Large intestine (tissue), 3 donors: ENCODE results near the gene EEF1A2. TPM values are rescaled to one million over a fixed set of nuclear protein-coding genes. Genes with fewer than 3 reads are reported as not detected.

Source experiments
- DNase-seq, 2 donors: peaks; one replicate each; pipeline versions ENCODE4 v3.0.0 to v3.0.0-alpha.2; 2013
- H3K27ac ChIP-seq: one replicate; pipeline ENCODE4 v1.5.1; 2013; ENCODE audit warnings: low read length
- H3K27me3 ChIP-seq: 2 replicates; pipeline ENCODE4 v1.6.1; 2013; ENCODE audit warnings: low read length; ENCODE audit not compliant: control insufficient read depth, insufficient read depth
- H3K36me3 ChIP-seq: 2 replicates; pipeline ENCODE4 v1.6.1; 2013; ENCODE audit warnings: low read length; ENCODE audit not compliant: control insufficient read depth, insufficient read depth
- H3K4me1 ChIP-seq: one replicate; pipeline ENCODE4 v1.6.1; 2013; ENCODE audit warnings: low read length; ENCODE audit not compliant: control insufficient read depth, insufficient read depth
- H3K4me3 ChIP-seq: one replicate; pipeline ENCODE4 v1.5.1; 2013; ENCODE audit warnings: low read length
- H3K9me3 ChIP-seq: one replicate; pipeline ENCODE4 v1.6.1; 2013; ENCODE audit warnings: mild to moderate bottlenecking, low read depth, low read length, moderate library complexity; ENCODE audit not compliant: control insufficient read depth
- WGBS: methylation state at CpG from one replicate; pipeline ENCODE4 v1.1.5; 2013; ENCODE audit warnings: low lambda C conversion rate; ENCODE audit not compliant: insufficient coverage; 5-methylcytosine and 5-hydroxymethylcytosine counted together
- polyA plus RNA-seq: library from polyadenylated mRNA; unstranded; fragments of 120-200 nt; gene quantifications from one replicate; pipeline ENCODE4 v1.2.1, GENCODE V29; 2013

Gene EEF1A2
- polyA plus RNA-seq, 1 donor = 29.7 TPM

GRCh38 chr20:63500151-63500901 lies 1.4 kb upstream of the EEF1A2 start:
- peaks cover 21% of the 10 kb centered on the region for H3K9me3 ChIP-seq
- WGBS = no CpG with 5 or more reads among the region's 24 CpGs
- H3K36me3 ChIP-seq = no peaks in the 10 kb centered on the region
- no peak for DNase-seq
- H3K27me3 ChIP-seq = peaks cover 89% of the 10 kb centered on the region
- no peaks in the 10 kb centered on the region for H3K4me1 ChIP-seq
- no peak overlapping the region for H3K4me3 ChIP-seq
- no peak overlapping the region for H3K27ac ChIP-seq

GRCh38 chr20:63499338-63499969 lies 571 bp upstream of the EEF1A2 start:
- peaks cover 18% of the 10 kb centered on the region for H3K9me3 ChIP-seq
- H3K27ac ChIP-seq = peak overlapping the region; percentile 17
- H3K36me3 ChIP-seq = no peaks in the 10 kb centered on the region
- no peak for DNase-seq
- no CpG with 5 or more reads among the region's 48 CpGs for WGBS
- H3K4me3 ChIP-seq = peak overlapping the region; percentile 10
- no peaks in the 10 kb centered on the region for H3K4me1 ChIP-seq
- H3K27me3 ChIP-seq = peaks cover 80% of the 10 kb centered on the region

- no CpG with 5 or more reads among the region's 60 CpGs for WGBS
- H3K9me3 ChIP-seq = peaks cover 21% of the 10 kb centered on the region
- no peak for DNase-seq
- peak overlapping the region; percentile 13 for H3K4me3 ChIP-seq
- H3K27ac ChIP-seq = no peak overlapping the region
- no peaks in the 10 kb centered on the region for H3K4me1 ChIP-seq
- peaks cover 68% of the 10 kb centered on the region for H3K27me3 ChIP-seq
- H3K36me3 ChIP-seq = no peaks in the 10 kb centered on the region
Observed at GRCh38 chr20:63497946-63498935, 642 bp downstream of the EEF1A2 start.

- H3K27ac ChIP-seq = no peak overlapping the region
- DNase-seq = no peak
- peaks cover 59% of the 10 kb centered on the region for H3K27me3 ChIP-seq
- H3K4me1 ChIP-seq = no peaks in the 10 kb centered on the region
- H3K4me3 ChIP-seq = no peak overlapping the region
- H3K36me3 ChIP-seq = no peaks in the 10 kb centered on the region
- WGBS = no CpG with 5 or more reads among the region's 20 CpGs
- H3K9me3 ChIP-seq = peaks cover 20% of the 10 kb centered on the region
Observed at GRCh38 chr20:63497138-63497945, 1.5 kb downstream of the EEF1A2 start.

- H3K4me3 ChIP-seq = no peak overlapping the region
Observed at GRCh38 chr20:63496596-63497120, 2.2 kb downstream of the EEF1A2 start.

GRCh38 chr20:63495741-63496595 lies 2.9 kb downstream of the EEF1A2 start:
- peak in 1 of 2 donors; percentile 39 for DNase-seq

More at GRCh38 chr20:63496596-63497120, 2.2 kb downstream of the EEF1A2 start:
- Histone ChIP-seq H3K4me1 (no peaks in the 10 kb centered on the region), H3K27ac (no peak overlapping the region), H3K9me3 (peaks cover 17% of the 10 kb centered on the region), H3K27me3 (peaks cover 54% of the 10 kb centered on the region), H3K36me3 (no peaks in the 10 kb centered on the region)
- DNase-seq = no peak
- WGBS = no CpG with 5 or more reads among the region's 16 CpGs

GRCh38 chr20:63495167-63495720 lies 3.6 kb downstream of the EEF1A2 start:
- Histone ChIP-seq H3K27ac (no peak overlapping the region), H3K9me3 (peaks cover 17% of the 10 kb centered on the region), H3K4me3 (no peak overlapping the region), H3K36me3 (no peaks in the 10 kb centered on the region), H3K4me1 (no peaks in the 10 kb centered on the region), H3K27me3 (peaks cover 47% of the 10 kb centered on the region)
- no peak for DNase-seq
- WGBS = no CpG with 5 or more reads among the region's 8 CpGs

More at GRCh38 chr20:63495741-63496595, 2.9 kb downstream of the EEF1A2 start:
- Histone ChIP-seq H3K27me3 (peaks cover 49% of the 10 kb centered on the region), H3K4me3 (no peak overlapping the region), H3K27ac (no peak overlapping the region), H3K4me1 (no peaks in the 10 kb centered on the region), H3K36me3 (no peaks in the 10 kb centered on the region), H3K9me3 (peaks cover 17% of the 10 kb centered on the region)
- no CpG with 5 or more reads among the region's 48 CpGs for WGBS

- Histone ChIP-seq H3K27me3 (peaks cover 40% of the 10 kb centered on the region), H3K27ac (no peak overlapping the region), H3K36me3 (no peaks in the 10 kb centered on the region), H3K4me1 (no peaks in the 10 kb centered on the region), H3K9me3 (peaks cover 15% of the 10 kb centered on the region), H3K4me3 (no peak overlapping the region)
- DNase-seq = no peak
- WGBS = no CpG with 5 or more reads among the region's 51 CpGs
Observed at GRCh38 chr20:63494420-63495166, 4.3 kb downstream of the EEF1A2 start.
